Esophagus (tissue), 2 donors: ENCODE data around the gene NTRK2. TPM values are rescaled to one million over a fixed set of nuclear protein-coding genes. Genes with fewer than 3 reads are reported as not detected.
A peak's percentile ranks its signal among the peaks of the same experiment; 100 is the strongest.

Source experiments
- H3K27ac ChIP-seq, 2 donors: one replicate each; pipeline ENCODE4 v1.5.1; 2013; ENCODE audit warnings: low read depth in 2 of 2, mild to moderate bottlenecking in 2 of 2, inconsistent platforms in 1 of 2, low read length in 1 of 2, moderate library complexity in 1 of 2
- H3K27me3 ChIP-seq, 2 donors: one replicate each; pipeline ENCODE4 v1.6.1; 2013; ENCODE audit warnings: low read length in 2 of 2, control low read depth in 1 of 2, mild to moderate bottlenecking in 1 of 2; ENCODE audit not compliant: insufficient read depth in 2 of 2, control insufficient read depth in 1 of 2
- H3K36me3 ChIP-seq, 2 donors: one replicate each; pipeline ENCODE4 v1.6.1; 2013; ENCODE audit warnings: low read length in 1 of 2; ENCODE audit not compliant: control insufficient read depth in 2 of 2, insufficient read depth in 2 of 2
- H3K4me1 ChIP-seq, 2 donors: one replicate each; pipeline ENCODE4 v1.6.1; 2013; ENCODE audit warnings: low read length in 1 of 2; ENCODE audit not compliant: control insufficient read depth in 2 of 2, insufficient read depth in 2 of 2
- H3K4me3 ChIP-seq, 2 donors: one replicate each; pipeline ENCODE4 v1.5.1; 2013; ENCODE audit warnings: low read length in 2 of 2, mild to moderate bottlenecking in 2 of 2, low read depth in 1 of 2, moderate library complexity in 1 of 2
- H3K9me3 ChIP-seq, 2 donors: one replicate each; pipeline ENCODE4 v1.6.1; 2013; ENCODE audit warnings: mild to moderate bottlenecking in 2 of 2, low read depth in 1 of 2, low read length in 1 of 2, moderate library complexity in 1 of 2; ENCODE audit not compliant: control insufficient read depth in 2 of 2, insufficient read depth in 1 of 2
- WGBS, 2 donors: extraction: QIAGEN DNeasy Blood & Tissue Kit; methylation state at CpG; one replicate each; pipeline ENCODE4 v1.1.7; 2013; 5-methylcytosine and 5-hydroxymethylcytosine counted together
- polyA plus RNA-seq, 2 donors: library from polyadenylated mRNA; stranded (reverse); fragments of 200-250 nt; gene quantifications; one replicate each; pipeline ENCODE4 v1.2.3, GENCODE V29; 2013
- donor health status: healthy with polysubstance abuse.
- donor health status: Bipolar disorder and iron deficiency.

Gene NTRK2
- polyA plus RNA-seq, 2 donors, result 1.2 to 3.6 TPM

- Histone ChIP-seq H3K4me1 (no peaks in the 10 kb centered on the region), H3K27me3 (no peaks in the 10 kb centered on the region), H3K9me3 (no peaks in the 10 kb centered on the region), H3K4me3 (no peak overlapping the region), H3K27ac (no peak overlapping the region), H3K36me3 (no peaks in the 10 kb centered on the region)
- 72 to 76% methylated on average over 5 of the region's 5 CpGs for WGBS, 2 donors
These were observed 10.2 kb upstream of the NTRK2 start for GRCh38 chr9:84659313-84659712.

DNA sequence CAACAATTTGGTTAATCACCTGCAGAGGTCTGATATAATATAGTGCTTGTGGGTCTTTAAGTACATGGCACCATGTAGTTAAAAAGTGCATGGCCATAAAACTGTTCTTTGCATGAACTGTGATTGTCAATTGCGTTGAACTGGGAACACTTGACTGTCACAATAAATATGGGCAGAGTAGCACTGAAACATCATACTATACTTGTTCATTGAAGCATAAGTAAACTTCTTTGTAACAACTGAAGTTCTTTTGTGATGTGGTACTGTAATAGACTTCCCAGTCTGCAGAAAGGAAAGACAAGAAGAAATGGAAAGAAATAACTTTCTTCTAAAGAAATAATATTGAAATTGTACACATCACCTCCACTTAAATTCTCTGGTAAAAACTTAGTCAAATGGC is 9.8 kb upstream of the NTRK2 start:
- no peaks in the 10 kb centered on the region for H3K27me3 ChIP-seq
- no peaks in the 10 kb centered on the region for H3K9me3 ChIP-seq
- H3K27ac ChIP-seq, result no peak overlapping the region
- whole genome bisulfite sequencing, 2 donors, result 77 to 87% methylated on average over 1 of the region's 1 CpG
- H3K36me3 ChIP-seq, result no peaks in the 10 kb centered on the region
- no peak overlapping the region for H3K4me3 ChIP-seq
- H3K4me1 ChIP-seq, result no peaks in the 10 kb centered on the region

GRCh38 chr9:84667571-84668195 is 1.8 kb upstream of the NTRK2 start:
- peaks cover 3 to 21% of the 10 kb centered on the region in 2 donors for H3K4me1 ChIP-seq
- H3K27me3 ChIP-seq, result peaks cover 0 to 6% of the 10 kb centered on the region in 2 donors
- H3K4me3 ChIP-seq, result peak overlapping the region; percentile 47 to 64
- peak overlapping the region in 1 of 2 donors; percentile 27 for H3K27ac ChIP-seq
- no peaks in the 10 kb centered on the region for H3K36me3 ChIP-seq
- H3K9me3 ChIP-seq, result no peaks in the 10 kb centered on the region
- 6 to 7% methylated on average over 27 of the region's 27 CpGs for WGBS, 2 donors

DNA sequence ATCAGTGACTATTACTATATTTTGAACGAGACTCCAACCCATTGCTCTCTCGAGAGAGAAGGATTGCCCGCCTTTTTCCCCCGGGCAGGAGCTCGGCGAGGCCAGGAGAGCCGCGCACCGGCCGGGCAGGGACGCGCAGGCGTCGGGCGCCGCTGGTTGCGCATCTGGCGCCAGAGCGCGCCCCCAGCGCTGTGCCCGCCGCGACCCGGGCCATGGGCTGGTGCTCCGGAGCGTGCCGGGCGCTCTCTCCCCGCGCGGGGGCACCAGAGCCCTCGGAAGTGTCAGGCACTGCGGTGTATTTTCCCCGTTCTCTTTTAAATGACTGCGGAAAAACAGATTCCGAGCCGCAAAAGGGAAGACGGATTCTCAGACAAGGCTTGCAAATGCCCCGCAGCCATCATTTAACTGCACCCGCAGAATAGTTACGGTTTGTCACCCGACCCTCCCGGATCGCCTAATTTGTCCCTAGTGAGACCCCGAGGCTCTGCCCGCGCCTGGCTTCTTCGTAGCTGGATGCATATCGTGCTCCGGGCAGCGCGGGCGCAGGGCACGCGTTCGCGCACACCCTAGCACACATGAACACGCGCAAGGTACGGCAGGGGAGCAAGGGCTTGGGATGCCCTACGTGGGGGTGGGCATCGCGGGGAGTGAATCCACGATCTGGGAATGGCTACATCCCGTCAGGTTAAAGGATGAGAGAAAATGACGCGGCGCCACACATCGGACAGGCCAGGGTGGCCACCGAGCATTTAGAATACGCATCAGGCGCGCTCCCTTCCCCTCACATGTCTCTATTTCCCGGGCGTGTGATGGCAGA is 1.1 kb upstream of the NTRK2 start:
- Histone ChIP-seq H3K27ac (peak overlapping the region in 1 of 2 donors; percentile 27), H3K27me3 (peaks cover 0 to 6% of the 10 kb centered on the region in 2 donors), H3K4me3 (peak overlapping the region; percentile 47 to 64), H3K9me3 (no peaks in the 10 kb centered on the region), H3K36me3 (no peaks in the 10 kb centered on the region), H3K4me1 (peaks cover 3 to 21% of the 10 kb centered on the region in 2 donors)
- WGBS, 2 donors, result 1 to 2% methylated on average over 73 to 76 of the region's 76 CpGs

GRCh38 chr9:84669013-84669287 is 579 bp upstream of the NTRK2 start:
- Histone ChIP-seq H3K27me3 (peaks cover 0 to 6% of the 10 kb centered on the region in 2 donors), H3K4me1 (peaks cover 3 to 21% of the 10 kb centered on the region in 2 donors), H3K4me3 (peak overlapping the region; percentile 47 to 64), H3K9me3 (no peaks in the 10 kb centered on the region), H3K36me3 (no peaks in the 10 kb centered on the region), H3K27ac (peak overlapping the region in 1 of 2 donors; percentile 26)
- WGBS, 2 donors, result 1% methylated on average over 7 of the region's 7 CpGs

GRCh38 chr9:84670138-84671041 is 861 bp downstream of the NTRK2 start:
- 5% methylated on average over 61 to 67 of the region's 67 CpGs for WGBS, 2 donors
- Histone ChIP-seq H3K27me3 (peaks cover 0 to 6% of the 10 kb centered on the region in 2 donors), H3K4me1 (peaks cover 3 to 21% of the 10 kb centered on the region in 2 donors), H3K27ac (peak overlapping the region; percentile 16 to 40), H3K4me3 (peak overlapping the region; percentile 47 to 57), H3K9me3 (no peaks in the 10 kb centered on the region), H3K36me3 (no peaks in the 10 kb centered on the region)

GRCh38 chr9:84671586-84672521 is 2.3 kb downstream of the NTRK2 start:
- no peaks in the 10 kb centered on the region for H3K9me3 ChIP-seq
- H3K4me3 ChIP-seq, result peak overlapping the region in 1 of 2 donors; percentile 20
- H3K27ac ChIP-seq, result peak overlapping the region in 1 of 2 donors; percentile 13
- H3K27me3 ChIP-seq, result peaks cover 0 to 6% of the 10 kb centered on the region in 2 donors
- no peaks in the 10 kb centered on the region for H3K36me3 ChIP-seq
- 50 to 65% methylated on average over 9 of the region's 9 CpGs for WGBS, 2 donors
- peaks cover 3 to 21% of the 10 kb centered on the region in 2 donors for H3K4me1 ChIP-seq

- Histone ChIP-seq H3K9me3 (no peaks in the 10 kb centered on the region), H3K36me3 (no peaks in the 10 kb centered on the region), H3K27me3 (no peaks in the 10 kb centered on the region), H3K4me3 (no peak overlapping the region), H3K4me1 (peaks cover 3 to 13% of the 10 kb centered on the region in 2 donors), H3K27ac (no peak overlapping the region)
- WGBS, 2 donors, result 49 to 61% methylated on average over 4 of the region's 4 CpGs
These were observed 4.3 kb downstream of the NTRK2 start for GRCh38 chr9:84673806-84674205.
